HG02840 (cell line): ENCODE measurements around the gene ZFAND6.
"Not testable (repeated sequence)": the region's sequence is repeated elsewhere in the genome, so short reads cannot be mapped to it uniquely, and the experiment has no call there.

ENCODE experiments used
- ATAC-seq: cut with Tn5 transposase; IDR thresholded peaks from one replicate; pipeline ENCODE4 v1.9.1; 2021; ENCODE audit warnings: mild to moderate bottlenecking, moderate library complexity, moderate number of reproducible peaks; ENCODE audit not compliant: unreplicated experiment, low FRiP score

ZFAND6 gene

DNA sequence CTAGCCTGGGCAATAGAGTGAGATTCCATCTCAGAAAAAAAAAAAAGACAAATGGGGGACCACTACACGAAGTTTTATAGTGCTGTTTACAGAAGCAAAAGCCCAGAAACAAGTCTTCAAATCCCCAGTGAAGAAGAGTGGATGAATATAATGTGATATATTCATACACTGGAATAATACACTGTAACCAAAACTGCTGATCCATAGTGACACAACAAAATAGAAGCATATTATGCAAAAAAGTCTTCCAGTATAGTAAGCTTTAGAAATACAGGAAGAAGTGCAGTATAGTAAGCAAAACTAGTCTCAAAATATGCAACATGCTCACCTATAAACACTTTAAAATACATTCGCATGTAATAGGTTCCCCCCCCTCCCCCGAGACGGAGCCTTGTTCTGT, 81.4 kb downstream of the ZFAND6 start:
- no peak for ATAC-seq

DNA sequence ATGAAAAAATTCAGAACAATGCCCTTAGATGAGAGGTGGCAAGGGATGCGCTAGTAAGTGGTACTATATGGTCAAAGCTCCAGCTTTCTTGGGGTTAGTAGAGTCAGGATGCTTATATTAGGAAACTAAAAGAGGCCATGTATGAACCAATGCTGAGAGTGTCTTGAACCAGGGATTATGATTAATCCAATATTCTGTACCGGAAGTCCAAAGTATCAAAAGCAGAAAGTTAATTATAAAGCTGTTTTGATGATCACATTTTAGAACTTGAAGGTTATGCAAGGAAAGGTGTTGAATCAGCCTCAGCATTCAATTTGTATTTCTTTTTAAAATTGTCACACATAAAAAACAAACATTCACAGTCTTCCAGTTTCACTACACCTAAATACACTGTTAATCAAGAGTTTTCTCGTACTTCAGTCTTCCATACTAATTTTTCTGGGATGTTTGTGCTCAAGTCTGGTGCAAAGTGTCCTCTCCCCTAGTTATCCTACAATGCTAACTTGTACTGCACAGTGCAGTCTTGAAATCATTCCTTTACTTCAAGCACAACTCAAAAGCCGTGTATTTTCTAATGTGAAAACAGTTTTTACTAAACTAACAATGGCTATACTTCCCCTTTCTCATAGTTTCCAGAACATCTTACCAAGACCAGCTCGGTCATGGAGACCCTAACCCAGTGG, 82.6 kb downstream of the ZFAND6 start:
- ATAC-seq: no peak

GRCh38 chr15:80142646-80143045, 83.2 kb downstream of the ZFAND6 start:
- ATAC-seq: no peak

GRCh38 chr15:80151148-80151547, 91.7 kb downstream of the ZFAND6 start:
- ATAC-seq: no peak

- no peak for ATAC-seq
These were observed 92.1 kb downstream of the ZFAND6 start for GRCh38 chr15:80151576-80151975.

DNA sequence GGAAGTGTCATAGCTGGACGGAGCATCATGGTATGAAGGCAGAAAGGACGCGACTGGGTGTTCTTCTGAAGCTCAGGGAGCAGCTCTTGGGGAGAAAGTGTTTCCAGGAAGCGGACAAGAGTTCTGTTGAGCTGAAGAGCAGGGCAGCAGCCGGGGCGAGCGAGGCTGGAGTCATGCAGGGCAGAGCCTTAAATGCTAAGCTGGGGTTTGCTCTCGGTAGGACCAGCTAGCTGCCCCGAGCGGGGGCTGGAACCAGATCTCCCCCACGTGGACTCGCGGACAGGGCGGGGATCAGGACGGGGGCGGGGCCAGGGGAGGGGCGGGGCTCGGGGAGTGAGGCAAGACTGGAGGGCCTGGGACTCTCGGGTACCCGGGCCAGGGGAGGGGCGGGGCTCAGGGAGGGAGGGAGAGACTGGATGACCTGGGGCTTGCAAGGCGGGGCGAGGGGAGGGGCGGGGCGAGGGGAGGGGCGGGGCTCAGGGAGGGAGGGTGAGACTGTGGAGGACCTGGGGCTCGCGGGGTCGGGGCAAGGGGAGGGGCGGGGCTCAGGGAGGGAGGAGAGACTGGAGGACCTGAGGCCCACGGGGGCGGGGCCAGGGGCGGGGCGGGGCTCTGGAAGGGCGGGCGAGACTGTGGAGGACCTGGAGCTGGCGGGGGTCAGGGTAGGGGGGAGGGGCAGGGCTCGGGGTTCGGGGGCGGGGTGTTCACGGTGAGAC, 92.9 kb downstream of the ZFAND6 start:
- ATAC-seq: no peak

- no peak for ATAC-seq
These were observed 93.7 kb downstream of the ZFAND6 start, which contains the start of gene FAH for GRCh38 chr15:80152896-80153876. TSS of gene FAH (plus strand) at chr15:80152999. CDS start at chr15:80153055, 56 bp downstream.

DNA sequence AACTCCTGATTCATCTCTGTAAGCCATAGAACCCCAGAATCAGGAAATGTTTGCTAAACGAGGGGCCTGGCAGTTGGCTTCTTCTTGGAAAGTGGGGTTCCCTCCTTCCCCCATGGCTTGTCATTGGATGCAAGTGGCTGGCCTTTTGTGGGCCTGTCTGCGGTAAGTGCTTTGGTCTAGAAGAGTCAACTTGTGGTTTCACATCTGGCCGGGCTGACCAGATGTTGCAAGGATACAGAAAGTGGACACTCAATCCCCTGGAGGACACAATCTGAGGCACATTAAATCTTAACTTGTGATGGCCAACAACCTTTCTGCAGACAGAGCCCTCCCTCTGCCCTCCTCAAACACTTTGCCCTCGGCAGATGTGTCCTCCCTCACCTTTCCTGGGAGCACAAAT, 94.4 kb downstream of the ZFAND6 start:
- no peak for ATAC-seq

DNA sequence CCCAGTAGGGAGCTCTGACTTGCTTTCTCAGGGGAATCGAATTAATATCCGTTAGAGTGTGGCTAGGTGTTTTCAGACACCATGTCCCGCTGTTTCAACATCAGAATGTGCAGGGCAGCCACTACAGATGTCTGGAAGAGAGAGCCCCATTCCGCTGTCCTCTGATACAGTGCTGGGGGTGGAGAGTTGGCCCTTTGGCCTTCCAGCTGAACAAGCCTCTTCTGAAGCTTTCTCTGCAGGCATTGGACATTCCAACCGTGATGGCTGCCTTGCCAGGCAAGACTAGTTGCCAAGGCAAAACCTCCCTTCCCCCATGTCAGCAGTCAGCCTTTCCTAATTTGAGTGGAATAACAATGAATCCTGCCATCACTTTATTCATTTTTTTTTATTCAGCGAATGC, 94.9 kb downstream of the ZFAND6 start:
- ATAC-seq: no peak

DNA sequence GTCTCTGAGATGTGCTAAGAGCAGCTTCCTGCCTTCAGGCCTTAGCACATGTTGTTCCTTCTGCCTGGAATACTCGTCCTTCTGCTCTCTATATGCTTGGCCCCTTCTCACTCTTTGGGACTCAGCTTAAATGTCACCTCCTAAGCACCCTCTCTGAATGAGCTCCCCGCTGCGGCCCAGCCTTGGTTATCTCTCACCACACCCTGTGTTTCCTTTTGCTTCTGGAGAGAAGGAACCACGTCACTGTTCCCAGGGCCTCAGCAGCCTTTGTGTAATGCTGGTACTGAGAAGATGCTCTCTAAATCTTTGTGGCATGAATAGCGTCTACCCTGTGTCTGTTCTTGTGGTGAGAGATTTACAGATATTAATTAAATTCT, 95.5 kb downstream of the ZFAND6 start:
- ATAC-seq: no peak

DNA sequence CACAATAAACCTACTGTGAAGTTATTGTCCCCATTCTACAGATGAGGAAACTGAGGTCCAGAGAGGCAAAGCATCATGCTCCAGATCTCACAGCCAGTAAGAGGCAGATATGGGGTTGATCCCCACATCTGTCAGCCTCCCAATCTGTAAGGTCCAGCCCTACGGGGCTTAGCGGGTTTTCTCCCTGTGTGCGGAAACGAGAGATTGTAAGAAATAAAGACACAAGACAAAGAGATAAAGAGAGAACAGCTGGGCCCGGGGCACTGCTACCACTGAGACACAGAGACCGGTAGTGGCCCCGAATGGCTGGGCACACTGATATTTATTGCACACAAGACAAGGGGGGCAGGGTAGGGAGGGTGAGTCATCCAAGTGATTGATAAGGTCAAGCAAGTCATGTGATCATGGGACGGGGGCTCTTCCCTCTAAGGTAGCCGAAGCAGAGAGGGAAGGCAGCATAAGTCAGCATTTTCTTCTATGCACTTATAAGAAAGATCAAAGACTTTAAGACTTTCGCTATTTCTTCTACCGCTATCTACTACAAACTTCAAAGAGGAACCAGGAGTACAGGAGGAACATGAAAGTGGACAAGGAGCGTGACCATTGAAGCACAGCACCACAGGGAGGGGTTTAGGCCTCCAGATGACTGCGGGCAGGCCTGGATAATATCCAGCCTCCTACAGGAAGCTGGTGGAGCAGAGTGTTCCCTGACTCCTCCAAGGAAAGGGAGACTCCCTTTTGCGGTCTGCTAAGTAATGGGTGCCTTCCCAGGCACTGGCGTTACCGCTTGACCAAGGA, 96.1 kb downstream of the ZFAND6 start:
- ATAC-seq: not testable (repeated sequence)

- ATAC-seq: no peak
These were observed 96.8 kb downstream of the ZFAND6 start for GRCh38 chr15:80156176-80156720.

DNA sequence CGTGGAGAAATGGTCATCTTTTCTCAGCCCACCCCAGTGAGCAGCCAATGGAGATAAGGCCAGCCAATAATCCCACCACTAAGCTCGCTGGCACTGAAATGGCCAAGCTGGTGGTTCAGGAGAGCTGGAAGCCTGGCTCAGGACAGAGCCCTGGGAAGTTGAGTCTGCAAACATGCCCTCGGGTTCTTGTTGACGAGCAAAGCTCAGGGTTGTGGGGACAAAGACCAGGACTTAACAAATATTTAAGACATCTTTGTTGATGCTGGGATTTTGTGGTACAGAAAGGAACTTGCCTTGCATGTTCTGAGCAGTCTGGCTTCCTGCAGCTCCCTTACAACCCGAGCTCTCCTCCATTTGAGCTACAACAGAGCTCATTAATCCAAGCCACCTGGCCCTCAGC, 97.7 kb downstream of the ZFAND6 start:
- ATAC-seq: no peak

GRCh38 chr15:80159301-80159700, 99.8 kb downstream of the ZFAND6 start:
- no peak for ATAC-seq

- no peak for ATAC-seq
These were observed 100.5 kb downstream of the ZFAND6 start for GRCh38 chr15:80159811-80160569.

DNA sequence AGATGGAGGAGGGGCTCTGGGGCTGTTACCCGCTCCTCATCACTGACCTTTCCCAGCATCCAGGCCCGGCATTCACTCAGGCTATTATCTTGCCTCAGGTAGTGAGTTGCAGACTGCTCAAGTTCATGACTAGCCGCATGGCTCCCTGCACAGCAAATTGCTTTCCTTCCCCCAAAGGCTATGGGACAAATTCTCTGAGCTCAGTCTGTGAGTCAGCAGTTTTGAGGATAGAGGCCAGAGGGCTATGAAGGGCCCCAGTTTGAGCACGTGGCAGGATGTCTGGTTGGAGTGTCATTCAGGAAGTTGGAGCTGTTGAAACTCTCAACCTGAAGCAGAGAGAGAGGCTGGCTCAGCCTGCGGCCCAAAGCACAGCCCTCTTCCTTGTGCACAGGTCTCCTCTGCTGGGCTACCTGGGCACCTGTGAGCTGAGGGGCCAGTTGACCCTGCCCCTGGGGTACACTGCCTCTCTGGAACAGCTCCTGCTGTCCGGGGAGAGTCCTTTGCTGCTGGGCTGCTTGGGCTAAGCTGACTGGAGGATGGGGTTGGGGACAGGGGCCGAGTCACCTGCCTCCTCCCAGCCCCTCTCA, 101.2 kb downstream of the ZFAND6 start:
- no peak for ATAC-seq

GRCh38 chr15:80161468-80162016, 102.1 kb downstream of the ZFAND6 start:
- no peak for ATAC-seq

GRCh38 chr15:80162059-80162554, 102.6 kb downstream of the ZFAND6 start:
- ATAC-seq: no peak
